ENCODE measurements around the gene MFF.

Gene MFF

DNA sequence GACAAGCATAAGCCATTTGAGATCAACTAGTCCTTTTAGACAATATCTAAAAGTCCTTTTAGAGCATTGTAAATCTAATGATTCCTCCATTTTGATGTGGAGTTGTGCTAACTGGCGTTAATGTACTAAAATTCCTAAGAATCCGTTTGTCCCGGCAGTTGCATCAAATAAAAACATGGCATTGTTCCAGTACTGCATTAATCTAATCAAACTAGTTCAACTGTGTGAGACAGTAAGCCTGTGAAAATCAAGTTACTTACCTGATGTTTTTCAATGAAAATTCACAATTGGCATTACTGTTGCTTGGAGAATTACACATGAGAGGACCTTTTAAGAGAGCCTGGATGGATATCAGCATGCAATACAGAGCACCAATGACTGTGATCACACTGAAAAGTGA lies 40.8 kb downstream of the MFF start:
- TF ChIP-seq, protein P1, sequence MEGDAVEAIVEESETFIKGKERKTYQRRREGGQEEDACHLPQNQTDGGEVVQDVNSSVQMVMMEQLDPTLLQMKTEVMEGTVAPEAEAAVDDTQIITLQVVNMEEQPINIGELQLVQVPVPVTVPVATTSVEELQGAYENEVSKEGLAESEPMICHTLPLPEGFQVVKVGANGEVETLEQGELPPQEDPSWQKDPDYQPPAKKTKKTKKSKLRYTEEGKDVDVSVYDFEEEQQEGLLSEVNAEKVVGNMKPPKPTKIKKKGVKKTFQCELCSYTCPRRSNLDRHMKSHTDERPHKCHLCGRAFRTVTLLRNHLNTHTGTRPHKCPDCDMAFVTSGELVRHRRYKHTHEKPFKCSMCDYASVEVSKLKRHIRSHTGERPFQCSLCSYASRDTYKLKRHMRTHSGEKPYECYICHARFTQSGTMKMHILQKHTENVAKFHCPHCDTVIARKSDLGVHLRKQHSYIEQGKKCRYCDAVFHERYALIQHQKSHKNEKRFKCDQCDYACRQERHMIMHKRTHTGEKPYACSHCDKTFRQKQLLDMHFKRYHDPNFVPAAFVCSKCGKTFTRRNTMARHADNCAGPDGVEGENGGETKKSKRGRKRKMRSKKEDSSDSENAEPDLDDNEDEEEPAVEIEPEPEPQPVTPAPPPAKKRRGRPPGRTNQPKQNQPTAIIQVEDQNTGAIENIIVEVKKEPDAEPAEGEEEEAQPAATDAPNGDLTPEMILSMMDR (IDR thresholded peaks at IDR 0.05; ENCODE audit: insufficient read depth, low read length, poor library complexity, severe bottlenecking), result no peak
- Histone ChIP-seq H3K36me3 (ENCODE audit: control insufficient read depth, insufficient read depth, low read length) (peaks cover 2% of the 10 kb centered on the region; the same call in 1 of the 2 replicates), H3K27me3 (replicated peaks; ENCODE audit: control insufficient read depth, insufficient read depth, low read length) (no peaks in the 10 kb centered on the region), H3K4me3 (replicated peaks; ENCODE audit: low read depth, low read length) (no peak overlapping the region)
- DNase-seq (ENCODE audit: extremely low read depth, insufficient read length), result no peak

DNA sequence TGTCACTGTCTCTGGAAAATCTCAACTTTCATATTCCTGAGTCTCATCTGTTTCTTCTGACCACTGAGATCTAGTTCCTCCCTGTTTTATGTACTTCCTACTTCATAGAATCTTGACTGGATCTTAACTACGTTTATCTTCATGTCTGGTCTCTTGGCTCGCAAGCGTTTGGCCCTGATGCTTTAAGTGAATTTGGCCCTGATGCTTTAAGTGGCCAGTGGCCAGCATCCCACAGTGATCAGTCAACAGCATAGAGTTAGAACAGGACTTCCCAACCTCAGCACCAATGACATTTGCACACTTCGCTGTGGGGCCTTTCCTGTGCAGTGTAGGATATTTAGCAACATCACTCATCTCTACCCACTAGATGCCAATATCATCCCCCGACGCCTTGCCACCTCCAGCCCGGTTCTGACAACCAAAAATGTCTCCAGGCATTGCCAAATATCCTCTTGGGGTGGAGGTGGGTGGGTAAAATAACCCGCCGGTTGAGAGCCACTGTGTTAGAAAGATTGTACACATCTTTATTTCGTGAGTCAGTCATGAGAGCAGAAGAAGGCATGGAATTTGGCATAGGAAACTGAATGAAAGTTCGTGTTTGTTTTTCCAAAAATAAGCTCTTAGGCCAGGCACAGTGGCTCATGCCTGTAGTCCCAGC lies 41.8 kb downstream of the MFF start:
- Histone ChIP-seq H3K27me3 (replicated peaks; ENCODE audit: control insufficient read depth, insufficient read depth, low read length) (no peaks in the 10 kb centered on the region), H3K36me3 (ENCODE audit: control insufficient read depth, insufficient read depth, low read length) (no peaks in the 10 kb centered on the region), H3K4me3 (replicated peaks; ENCODE audit: low read depth, low read length) (no peak overlapping the region)
- DNase-seq (ENCODE audit: extremely low read depth, insufficient read length), result no peak
- TF ChIP-seq, protein P1 (IDR thresholded peaks at IDR 0.05; ENCODE audit: insufficient read depth, low read length, poor library complexity, severe bottlenecking), result no peak

DNA sequence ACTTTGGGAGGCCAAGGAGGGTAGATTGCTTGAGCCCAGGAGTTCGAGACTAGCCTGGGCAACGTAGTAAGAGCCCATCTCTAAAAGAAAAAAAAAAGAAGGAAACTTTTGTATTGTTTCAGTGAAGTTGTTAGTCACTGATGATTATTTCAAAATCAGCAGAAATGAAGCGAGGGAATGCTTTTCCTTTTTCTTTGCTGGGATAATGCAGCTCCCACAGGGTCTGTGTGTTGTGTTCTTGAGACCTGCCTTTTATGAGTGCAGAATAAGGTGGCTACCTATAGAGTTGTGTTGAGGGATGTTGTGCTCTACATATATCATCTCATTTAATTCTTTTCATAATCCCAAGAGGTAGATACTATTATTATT lies 42.4 kb downstream of the MFF start:
- Histone ChIP-seq H3K27me3 (replicated peaks; ENCODE audit: control insufficient read depth, insufficient read depth, low read length) (no peaks in the 10 kb centered on the region), H3K36me3 (ENCODE audit: control insufficient read depth, insufficient read depth, low read length) (no peaks in the 10 kb centered on the region), H3K4me3 (replicated peaks; ENCODE audit: low read depth, low read length) (no peak overlapping the region)
- DNase-seq (ENCODE audit: extremely low read depth, insufficient read length), result no peak
- TF ChIP-seq, protein P1 (IDR thresholded peaks at IDR 0.05; ENCODE audit: insufficient read depth, low read length, poor library complexity, severe bottlenecking), result no peak

DNA sequence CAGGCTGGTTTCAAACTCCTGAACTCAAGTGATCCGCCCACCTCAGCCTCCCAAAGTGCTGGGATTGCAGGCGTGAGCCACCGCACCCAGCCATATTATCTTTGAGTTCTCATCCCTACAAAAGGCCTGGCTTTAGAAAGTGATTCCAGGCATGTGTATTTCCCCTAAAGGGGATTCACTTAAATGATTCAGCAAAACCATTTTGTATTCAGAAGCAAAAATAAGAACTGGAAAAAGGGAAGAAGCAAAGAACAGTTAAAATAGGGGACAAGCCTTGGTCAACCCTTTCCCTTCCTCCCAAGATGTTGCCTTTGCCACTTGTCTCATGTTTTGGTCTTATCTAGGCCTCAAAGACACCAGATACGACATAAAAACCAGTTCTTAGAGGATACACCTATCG lies 43.5 kb downstream of the MFF start:
- Histone ChIP-seq H3K36me3 (ENCODE audit: control insufficient read depth, insufficient read depth, low read length) (no peaks in the 10 kb centered on the region), H3K4me3 (replicated peaks; ENCODE audit: low read depth, low read length) (no peak overlapping the region), H3K27me3 (replicated peaks; ENCODE audit: control insufficient read depth, insufficient read depth, low read length) (no peaks in the 10 kb centered on the region)
- DNase-seq (ENCODE audit: extremely low read depth, insufficient read length), result no peak
- TF ChIP-seq, protein P1 (IDR thresholded peaks at IDR 0.05; ENCODE audit: insufficient read depth, low read length, poor library complexity, severe bottlenecking), result no peak

DNA sequence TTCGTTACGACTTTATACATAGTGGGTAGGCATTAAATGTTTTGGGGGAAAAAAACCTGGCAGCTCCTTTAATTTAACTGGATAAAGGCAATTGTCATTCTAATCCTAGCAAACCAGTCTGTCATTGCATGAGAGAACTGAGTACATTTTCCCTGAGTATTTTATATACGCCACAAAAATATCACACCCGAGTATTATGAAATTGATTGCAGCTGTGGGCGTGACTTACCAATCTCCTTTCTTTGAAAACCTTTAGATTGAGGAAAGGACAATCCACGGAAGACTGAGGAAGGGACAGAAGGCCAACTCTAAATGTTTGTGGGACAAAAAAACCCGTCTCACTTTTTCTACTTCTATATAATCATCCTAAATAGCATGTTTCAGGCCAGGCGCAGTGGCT lies 45.0 kb downstream of the MFF start:
- no peak for DNase-seq (ENCODE audit: extremely low read depth, insufficient read length)
- Histone ChIP-seq H3K4me3 (replicated peaks; ENCODE audit: low read depth, low read length) (no peak overlapping the region), H3K36me3 (ENCODE audit: control insufficient read depth, insufficient read depth, low read length) (no peaks in the 10 kb centered on the region), H3K27me3 (replicated peaks; ENCODE audit: control insufficient read depth, insufficient read depth, low read length) (no peaks in the 10 kb centered on the region)
- TF ChIP-seq, protein P1 (IDR thresholded peaks at IDR 0.05; ENCODE audit: insufficient read depth, low read length, poor library complexity, severe bottlenecking), result no peak
